Uterus (tissue), 4 donors: ENCODE data around the gene AQP4. TPM values are rescaled to one million over a fixed set of nuclear protein-coding genes. Genes with fewer than 3 reads are reported as not detected.

Experiments used
- DNase-seq, 2 donors: peaks; one replicate each; pipeline ENCODE4 v3.0.0-alpha.2; 2019 to 2020
- H3K27ac ChIP-seq, 2 donors: fragments of 200-600 bp; sonication (generic); 1 replicate in 1 of 2; 2 replicates in 1 of 2; pipeline ENCODE4 v1.5.1; 2016 to 2018
- H3K27me3 ChIP-seq, 2 donors: fragments of 200-600 bp; sonication (generic); one replicate each; pipeline ENCODE4 v1.5.1; 2018 to 2019; ENCODE audit warnings: control low read depth in 1 of 2
- H3K36me3 ChIP-seq, 2 donors: fragments of 200-600 bp; sonication (generic); one replicate each; pipeline ENCODE4 v1.5.1; 2019; ENCODE audit warnings: control low read depth in 1 of 2
- H3K4me1 ChIP-seq, 2 donors: fragments of 200-600 bp; sonication (generic); one replicate each; pipeline ENCODE4 v1.5.1; 2018 to 2019; ENCODE audit warnings: control low read depth in 1 of 2
- H3K4me3 ChIP-seq, 2 donors: fragments of 200-600 bp; sonication (generic); 1 replicate in 1 of 2; 2 replicates in 1 of 2; pipeline ENCODE4 v1.5.1; 2018 to 2019; ENCODE audit warnings: mild to moderate bottlenecking in 1 of 2
- H3K9me3 ChIP-seq, 2 donors: fragments of 200-600 bp; sonication (generic); one replicate each; pipeline ENCODE4 v1.5.1; 2019; ENCODE audit warnings: control low read depth in 1 of 2
- CTCF ChIP-seq, 4 experiments: fragments of 200-600 bp in 2 of 4; fragments of 450-650 bp in 2 of 4; sonication (generic) in 2 of 4; IDR thresholded peaks; one replicate each; pipeline ENCODE4 v1.5.1; 2016 to 2019; ENCODE audit warnings: antibody characterized with exemption in 4 of 4, mild to moderate bottlenecking in 2 of 4, moderate library complexity in 1 of 4
- POLR2A ChIP-seq, 2 donors: fragments of 450-650 bp; IDR thresholded peaks; one replicate each; pipeline ENCODE4 v1.6.1; 2016; ENCODE audit warnings: antibody characterized with exemption in 2 of 2, mild to moderate bottlenecking in 1 of 2, moderate library complexity in 1 of 2
- intact Hi-C: fragments of 100-400 bp; cut with DNase I; formaldehyde crosslinking; loops from one replicate; pipeline ENCODE4 v1.15.1; 2023; ENCODE audit warnings: low total_unique reads
- total RNA-seq, 4 donors: library from RNA; depleted of rRNA in 3 of 4; stranded (reverse); fragments of >200 nt in 3 of 4; gene quantifications; one replicate each; pipeline versions ENCODE4 v1.1.0 to v1.2.4, GENCODE V29; 2014 to 2023
- donor health status: DM: yes; HTN: yes; CAD: no.

Gene AQP4
- total RNA-seq, 4 donors from 2014 or later: 0.40 to 1.1 TPM; not detected in 2

GRCh38 chr18:26869640-26870039 lies 4.1 kb upstream of the AQP4 start:
- DNase-seq: no peak
- H3K4me1 ChIP-seq: no peaks in the 10 kb centered on the region
- H3K27me3 ChIP-seq: no peaks in the 10 kb centered on the region
- H3K9me3 ChIP-seq: no peaks in the 10 kb centered on the region
- no peak overlapping the region for H3K4me3 ChIP-seq
- H3K36me3 ChIP-seq: no peaks in the 10 kb centered on the region
- no peak for TF ChIP-seq CTCF (IDR thresholded peaks at IDR 0.05)
- TF ChIP-seq POLR2A (IDR thresholded peaks at IDR 0.05): no peak
- intact Hi-C loops: no loop called here
- H3K27ac ChIP-seq: no peak overlapping the region

GRCh38 chr18:26868968-26869586 lies 3.6 kb upstream of the AQP4 start:
- intact Hi-C loops: no loop called here
- Histone ChIP-seq H3K27ac (no peak overlapping the region), H3K4me3 (no peak overlapping the region), H3K36me3 (no peaks in the 10 kb centered on the region), H3K9me3 (no peaks in the 10 kb centered on the region), H3K27me3 (no peaks in the 10 kb centered on the region), H3K4me1 (no peaks in the 10 kb centered on the region)
- TF ChIP-seq POLR2A (IDR thresholded peaks at IDR 0.05) (no peak), CTCF (IDR thresholded peaks at IDR 0.05) (no peak)
- no peak for DNase-seq

- Histone ChIP-seq H3K4me3 (no peak overlapping the region), H3K27ac (no peak overlapping the region), H3K9me3 (no peaks in the 10 kb centered on the region), H3K36me3 (no peaks in the 10 kb centered on the region), H3K27me3 (no peaks in the 10 kb centered on the region), H3K4me1 (no peaks in the 10 kb centered on the region)
- TF ChIP-seq POLR2A (IDR thresholded peaks at IDR 0.05) (no peak), CTCF (IDR thresholded peaks at IDR 0.05) (no peak)
- intact Hi-C loops: no loop called here
- DNase-seq: no peak
Measured at GRCh38 chr18:26867471-26867870, 2.0 kb upstream of the AQP4 start.

- intact Hi-C loops: no loop called here
- no peaks in the 10 kb centered on the region for H3K27me3 ChIP-seq
- TF ChIP-seq POLR2A (IDR thresholded peaks at IDR 0.05) (no peak), CTCF (IDR thresholded peaks at IDR 0.05) (no peak)
- no peaks in the 10 kb centered on the region for H3K36me3 ChIP-seq
- H3K27ac ChIP-seq: no peak overlapping the region
- DNase-seq: no peak
- no peak overlapping the region for H3K4me3 ChIP-seq
- H3K4me1 ChIP-seq: no peaks in the 10 kb centered on the region
- no peaks in the 10 kb centered on the region for H3K9me3 ChIP-seq
Measured at GRCh38 chr18:26864658-26865057, 849 bp downstream of the AQP4 start.

GRCh38 chr18:26863921-26864497 lies 1.5 kb downstream of the AQP4 start:
- intact Hi-C loops: no loop called here
- Histone ChIP-seq H3K9me3 (no peaks in the 10 kb centered on the region), H3K27me3 (no peaks in the 10 kb centered on the region), H3K36me3 (no peaks in the 10 kb centered on the region), H3K4me3 (no peak overlapping the region), H3K4me1 (no peaks in the 10 kb centered on the region), H3K27ac (no peak overlapping the region)
- DNase-seq: no peak
- TF ChIP-seq CTCF (IDR thresholded peaks at IDR 0.05) (no peak), POLR2A (IDR thresholded peaks at IDR 0.05) (no peak)
